ENCODE measurements around the gene CELF4.

Gene CELF4

GRCh38 chr18:37525262-37525585 is 40.4 kb downstream of the CELF4 start:
- TF ChIP-seq CTCF (IDR thresholded peaks at IDR 0.05; ENCODE audit: insufficient read depth, low read length, missing control alignments): no peak
- CTCF ChIA-PET: no interaction called here
- POLR2A ChIA-PET: no interaction called here
- H3K4me3 ChIP-seq (ENCODE audit: low read depth, low read length): no peak overlapping the region
- no peak for DNase-seq (ENCODE audit: low read depth, low spot score)

DNA sequence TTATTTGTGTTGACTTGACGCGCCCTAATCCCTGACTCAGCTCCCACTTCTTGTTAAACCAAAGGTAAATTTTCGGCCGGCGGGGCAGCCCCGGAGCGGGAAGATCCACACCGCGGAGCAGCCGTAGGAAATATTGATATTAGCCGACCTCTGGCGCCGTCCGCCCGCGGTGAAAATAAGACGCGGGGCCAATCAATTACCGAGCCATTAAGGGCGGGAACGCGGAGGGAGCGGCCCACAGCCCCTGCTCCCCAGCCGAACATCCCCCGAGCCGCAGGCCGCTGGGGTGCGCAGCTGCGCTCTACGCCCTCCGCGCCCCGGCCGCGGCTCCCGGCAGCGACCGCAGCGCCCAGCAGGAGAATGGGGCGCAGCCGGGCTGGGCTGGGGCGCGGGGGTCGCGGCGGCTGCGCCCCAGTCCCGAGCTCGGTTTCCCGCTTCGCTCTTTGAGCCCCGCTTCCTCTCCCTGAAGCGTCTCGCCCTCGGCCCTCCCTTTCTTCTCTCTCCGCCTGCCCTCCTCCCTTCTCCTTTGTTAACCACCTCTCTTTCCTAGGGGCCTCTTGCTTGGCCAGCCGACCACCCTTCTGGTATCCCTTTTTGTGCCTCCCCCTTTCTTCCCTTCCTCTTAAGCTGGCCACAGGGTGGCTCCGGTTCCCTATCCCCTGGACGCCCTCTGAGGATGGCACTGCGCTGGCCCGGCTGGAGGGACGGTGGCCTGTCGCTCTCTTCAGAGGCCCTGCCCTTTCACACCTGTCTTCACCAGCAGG is 40.9 kb downstream of the CELF4 start:
- no peak for DNase-seq (ENCODE audit: low read depth, low spot score)
- no peak overlapping the region for H3K4me3 ChIP-seq (ENCODE audit: low read depth, low read length)
- ChIA-PET POLR2A (no interaction called here), CTCF (no interaction called here)
- no peak for TF ChIP-seq CTCF (IDR thresholded peaks at IDR 0.05; ENCODE audit: insufficient read depth, low read length, missing control alignments)

GRCh38 chr18:37524139-37524497 is 41.5 kb downstream of the CELF4 start:
- ChIA-PET CTCF (no interaction called here), POLR2A (no interaction called here)
- DNase-seq (ENCODE audit: low read depth, low spot score): no peak
- no peak overlapping the region for H3K4me3 ChIP-seq (ENCODE audit: low read depth, low read length)
- no peak for TF ChIP-seq CTCF (IDR thresholded peaks at IDR 0.05; ENCODE audit: insufficient read depth, low read length, missing control alignments)

DNA sequence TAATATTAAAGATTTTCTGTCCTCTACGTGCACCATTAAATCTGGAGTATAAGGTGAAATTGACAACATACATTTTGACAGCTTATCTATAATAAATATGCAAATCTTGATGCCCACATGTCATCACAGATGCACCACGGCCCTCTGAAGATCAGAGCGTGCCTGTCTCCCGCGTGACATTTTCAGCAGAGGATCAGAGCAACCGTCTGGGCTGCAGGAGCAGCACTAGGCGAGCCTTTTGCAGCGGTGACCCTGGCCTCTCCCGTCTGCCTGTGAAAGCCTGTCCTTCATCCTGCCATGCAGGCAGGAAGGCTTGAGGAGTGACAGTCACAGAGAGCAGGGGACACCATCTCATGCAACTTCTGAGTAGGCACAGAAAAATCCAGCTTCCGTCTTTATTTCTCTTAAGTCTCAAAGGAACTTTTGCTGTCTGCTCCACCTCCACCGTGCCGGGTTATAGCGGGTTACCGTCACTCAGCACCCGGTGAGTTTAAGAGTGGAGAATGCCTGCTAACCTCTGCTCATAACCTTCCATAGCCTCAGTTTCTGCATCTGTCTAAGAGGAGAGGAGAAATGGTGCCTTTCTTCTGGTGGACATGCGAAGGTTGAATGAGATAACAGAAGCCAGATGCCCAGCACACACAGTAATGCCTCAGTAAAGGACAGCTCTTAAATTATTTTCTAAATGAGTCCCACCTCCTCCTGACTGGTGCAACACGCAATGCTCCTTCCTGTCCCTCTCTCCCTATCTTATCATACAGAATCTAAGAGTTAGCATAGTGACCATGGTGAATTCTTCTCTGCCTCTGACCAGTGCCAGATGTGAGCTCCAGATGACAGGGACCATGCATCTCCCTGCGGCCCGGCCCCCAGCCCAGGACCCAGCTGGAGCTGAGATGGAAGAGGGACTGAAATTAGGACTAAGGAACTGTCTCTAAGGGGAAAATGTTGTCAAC is 43.8 kb downstream of the CELF4 start:
- CTCF ChIA-PET: interaction anchor here (0.5 kb wide), 1 partner anchor 134 kb away, joined by 3 read pairs; no protein-coding TSS in a partner anchor

GRCh38 chr18:37520508-37520907 is 45.1 kb downstream of the CELF4 start:
- no peak for DNase-seq (ENCODE audit: low read depth, low spot score)
- H3K4me3 ChIP-seq (ENCODE audit: low read depth, low read length): no peak overlapping the region
- POLR2A ChIA-PET: no interaction called here
- CTCF ChIA-PET: interaction anchor here (1.0 kb wide), 1 partner anchor 17 kb away, joined by 3 read pairs; no protein-coding TSS in a partner anchor
- no peak for TF ChIP-seq CTCF (IDR thresholded peaks at IDR 0.05; ENCODE audit: insufficient read depth, low read length, missing control alignments)

More for the DNA sequence above, 43.8 kb downstream of the CELF4 start:
- H3K4me3 ChIP-seq (ENCODE audit: low read depth, low read length): no peak overlapping the region
- DNase-seq (ENCODE audit: low read depth, low spot score): no peak
- TF ChIP-seq CTCF (IDR thresholded peaks at IDR 0.05; ENCODE audit: insufficient read depth, low read length, missing control alignments): no peak
- POLR2A ChIA-PET: no interaction called here

DNA sequence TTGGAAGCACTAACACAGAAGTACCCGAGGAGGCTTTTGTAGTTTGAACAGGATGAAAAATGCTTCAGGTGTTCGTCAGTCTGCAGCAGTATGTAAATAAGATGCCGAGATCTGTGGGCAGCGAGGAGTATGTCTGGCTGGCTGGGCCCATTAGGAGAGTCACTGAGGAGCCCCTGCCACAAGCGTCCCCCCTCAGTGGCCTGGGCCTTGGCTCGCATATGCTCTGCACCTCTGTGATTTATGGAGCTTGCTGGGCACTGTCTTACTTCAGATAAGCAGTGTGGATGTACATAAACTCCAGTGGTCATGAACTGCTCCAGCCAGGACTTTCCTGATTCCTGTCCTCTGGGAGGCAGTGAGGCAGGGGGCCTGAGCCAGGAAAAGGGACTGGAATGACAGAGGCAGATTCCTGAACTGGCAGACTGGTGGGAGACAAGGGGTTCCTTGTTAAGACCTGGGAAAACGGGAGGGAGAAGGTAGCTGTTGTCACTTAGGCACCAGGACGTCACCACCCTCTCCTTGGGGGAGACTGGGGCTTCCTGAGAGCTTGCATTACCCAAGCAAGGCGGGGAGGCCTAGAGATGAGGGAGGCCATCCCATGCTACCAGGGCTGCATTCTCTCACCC is 46.0 kb downstream of the CELF4 start:
- ChIA-PET POLR2A (no interaction called here), CTCF (interaction anchor here (1.0 kb wide), 1 partner anchor 18 kb away, joined by 3 read pairs; no protein-coding TSS in a partner anchor)
- DNase-seq (ENCODE audit: low read depth, low spot score): no peak
- no peak overlapping the region for H3K4me3 ChIP-seq (ENCODE audit: low read depth, low read length)
- TF ChIP-seq CTCF (IDR thresholded peaks at IDR 0.05; ENCODE audit: insufficient read depth, low read length, missing control alignments): no peak

Data from AG04449 (cell line).